Measurements from ENCODE around the gene CA7. TPM values are rescaled to one million over a fixed set of nuclear protein-coding genes. Genes with fewer than 3 reads are reported as not detected.

The CA7 gene
- total and polyA plus RNA-seq, 2 donors (not counting 1 experiment from before 2014, with no cell fraction given), result not detected

GRCh38 chr16:66832661-66833305 lies 11.4 kb upstream of the CA7 start:
- Histone ChIP-seq H3K9ac (ENCODE audit: insufficient read depth, low read length) (no peak overlapping the region), H3K27me3 (ENCODE audit: control insufficient read depth, insufficient read depth, low read length) (peaks cover 5% of the 10 kb centered on the region), H3K4me1 (ENCODE audit: control insufficient read depth, extremely low read depth, insufficient read depth, low read length) (no peaks in the 10 kb centered on the region), H3K36me3 (ENCODE audit: control insufficient read depth, insufficient read depth, low read length) (no peaks in the 10 kb centered on the region), H4K20me1 (ENCODE audit: control insufficient read depth, extremely low read depth, insufficient read depth, low read length) (no peaks in the 10 kb centered on the region), H3K79me2 (ENCODE audit: control insufficient read depth, insufficient read depth, low read length) (peaks cover 17% of the 10 kb centered on the region), H3K27ac (ENCODE audit: insufficient read depth, low read length) (no peak overlapping the region), H3K4me3 (replicated peaks in 1 of 4; ENCODE audit: control extremely low read depth in 1 of 4, insufficient read depth in 1 of 4, low read depth in 3 of 4, low read length in 4 of 4) (no peak overlapping the region), H2AFZ (ENCODE audit: low read length) (no peak overlapping the region), H3K4me2 (ENCODE audit: extremely low read depth, insufficient read depth, low read length) (no peak overlapping the region), H3K9me3 (ENCODE audit: control insufficient read depth, insufficient read depth, low read depth, low read length) (no peaks in the 10 kb centered on the region)
- peak; percentile 15 to 48 for DNase-seq (ENCODE audit: low read depth in 2 of 2)
- TF ChIP-seq CTCF (conservative IDR thresholded peaks at IDR 0.05 in 1 of 2, IDR thresholded peaks at IDR 0.05 in 1 of 2; ENCODE audit: low read depth in 1 of 2, low read length in 2 of 2), result no peak
- TF ChIP-seq EZH2 (IDR thresholded peaks at IDR 0.05; ENCODE audit: low read length, missing control alignments), result no peak

- Histone ChIP-seq H3K9ac (ENCODE audit: insufficient read depth, low read length) (no peak overlapping the region), H3K79me2 (ENCODE audit: control insufficient read depth, insufficient read depth, low read length) (peaks cover 6% of the 10 kb centered on the region), H3K36me3 (ENCODE audit: control insufficient read depth, insufficient read depth, low read length) (no peaks in the 10 kb centered on the region), H2AFZ (ENCODE audit: low read length) (no peak overlapping the region), H3K27ac (ENCODE audit: insufficient read depth, low read length) (no peak overlapping the region), H3K4me2 (ENCODE audit: extremely low read depth, insufficient read depth, low read length) (no peak overlapping the region), H4K20me1 (ENCODE audit: control insufficient read depth, extremely low read depth, insufficient read depth, low read length) (no peaks in the 10 kb centered on the region), H3K27me3 (ENCODE audit: control insufficient read depth, insufficient read depth, low read length) (peaks cover 5% of the 10 kb centered on the region), H3K4me1 (ENCODE audit: control insufficient read depth, extremely low read depth, insufficient read depth, low read length) (no peaks in the 10 kb centered on the region), H3K9me3 (ENCODE audit: control insufficient read depth, insufficient read depth, low read depth, low read length) (no peaks in the 10 kb centered on the region), H3K4me3 (replicated peaks in 1 of 4; ENCODE audit: control extremely low read depth in 1 of 4, insufficient read depth in 1 of 4, low read depth in 3 of 4, low read length in 4 of 4) (no peak overlapping the region)
- TF ChIP-seq EZH2 (IDR thresholded peaks at IDR 0.05; ENCODE audit: low read length, missing control alignments) (no peak), CTCF (conservative IDR thresholded peaks at IDR 0.05 in 1 of 2, IDR thresholded peaks at IDR 0.05 in 1 of 2; ENCODE audit: low read depth in 1 of 2, low read length in 2 of 2) (no peak)
- no peak for DNase-seq (ENCODE audit: low read depth in 2 of 2)
Measured at GRCh38 chr16:66834746-66835145, 9.5 kb upstream of the CA7 start.

GRCh38 chr16:66840883-66841282 lies 3.3 kb upstream of the CA7 start:
- H4K20me1 ChIP-seq (ENCODE audit: control insufficient read depth, extremely low read depth, insufficient read depth, low read length), result no peaks in the 10 kb centered on the region
- H3K9me3 ChIP-seq (ENCODE audit: control insufficient read depth, insufficient read depth, low read depth, low read length), result no peaks in the 10 kb centered on the region
- no peaks in the 10 kb centered on the region for H3K79me2 ChIP-seq (ENCODE audit: control insufficient read depth, insufficient read depth, low read length)
- H3K36me3 ChIP-seq (ENCODE audit: control insufficient read depth, insufficient read depth, low read length), result no peaks in the 10 kb centered on the region
- no peak for DNase-seq (ENCODE audit: low read depth in 2 of 2)
- TF ChIP-seq EZH2 (IDR thresholded peaks at IDR 0.05; ENCODE audit: low read length, missing control alignments) (no peak), CTCF (conservative IDR thresholded peaks at IDR 0.05 in 1 of 2, IDR thresholded peaks at IDR 0.05 in 1 of 2; ENCODE audit: low read depth in 1 of 2, low read length in 2 of 2) (no peak)
- H3K4me2 ChIP-seq (ENCODE audit: extremely low read depth, insufficient read depth, low read length), result no peak overlapping the region
- no peak overlapping the region for H3K4me3 ChIP-seq (replicated peaks in 1 of 4; ENCODE audit: control extremely low read depth in 1 of 4, insufficient read depth in 1 of 4, low read depth in 3 of 4, low read length in 4 of 4)
- no peaks in the 10 kb centered on the region for H3K4me1 ChIP-seq (ENCODE audit: control insufficient read depth, extremely low read depth, insufficient read depth, low read length)
- H2AFZ ChIP-seq (ENCODE audit: low read length), result no peak overlapping the region
- peaks cover 34% of the 10 kb centered on the region for H3K27me3 ChIP-seq (ENCODE audit: control insufficient read depth, insufficient read depth, low read length)
- no peak overlapping the region for H3K9ac ChIP-seq (ENCODE audit: insufficient read depth, low read length)
- no peak overlapping the region for H3K27ac ChIP-seq (ENCODE audit: insufficient read depth, low read length)

All from fibroblast of lung (primary cell).